Measurements from ENCODE around the gene VCP.

VCP gene

GRCh38 chr9:35106343-35106730, 33.9 kb upstream of the VCP start:
- H3K4me1 ChIP-seq (ENCODE audit: control insufficient read depth, low read length): peaks cover 25% of the 10 kb centered on the region
- H3F3A ChIP-seq (ENCODE audit: control insufficient read depth, insufficient read depth): no peaks in the 10 kb centered on the region; the same call in 1 of the 2 replicates
- peaks cover 15% of the 10 kb centered on the region for H3K36me3 ChIP-seq (ENCODE audit: control insufficient read depth, low read length)
- no peak for TF ChIP-seq EZH2phosphoT487 (IDR thresholded peaks at IDR 0.05; ENCODE audit: borderline replicate concordance, low read length)
- no peak for TF ChIP-seq CTCF (IDR thresholded peaks at IDR 0.05; ENCODE audit: low read depth, low read length, poor library complexity, severe bottlenecking)
- H3K9me3 ChIP-seq (ENCODE audit: control insufficient read depth, insufficient read depth, low read length): no peaks in the 10 kb centered on the region
- no peaks in the 10 kb centered on the region for H4K20me1 ChIP-seq (ENCODE audit: control insufficient read depth, insufficient read depth, low read depth, low read length)
- H3K4me3 ChIP-seq (ENCODE audit: low read length): no peak overlapping the region
- 0 out of 2 replicates have a peak, but pooled peaks cover 3% of the 10 kb centered on the region for H3K27me3 ChIP-seq (ENCODE audit: control insufficient read depth, low read length)
- H3K27ac ChIP-seq (ENCODE audit: low read depth, low read length): no peak overlapping the region
- H3K9me2 ChIP-seq (replicated peaks; ENCODE audit: control insufficient read depth, low read length): no peaks in the 10 kb centered on the region
- peaks cover 16% of the 10 kb centered on the region for H3K79me2 ChIP-seq (ENCODE audit: control insufficient read depth, low read length)
- no peak overlapping the region for H3K4me2 ChIP-seq (ENCODE audit: low read length)

- Histone ChIP-seq H3K9me2 (replicated peaks; ENCODE audit: control insufficient read depth, low read length) (no peaks in the 10 kb centered on the region), H3K4me3 (ENCODE audit: low read length) (no peak overlapping the region), H3K27me3 (ENCODE audit: control insufficient read depth, low read length) (0 out of 2 replicates have a peak, but pooled peaks cover 1% of the 10 kb centered on the region), H3K36me3 (ENCODE audit: control insufficient read depth, low read length) (peaks cover 21% of the 10 kb centered on the region), H3K4me1 (ENCODE audit: control insufficient read depth, low read length) (peaks cover 20% of the 10 kb centered on the region), H3K27ac (ENCODE audit: low read depth, low read length) (no peak overlapping the region), H4K20me1 (ENCODE audit: control insufficient read depth, insufficient read depth, low read depth, low read length) (no peaks in the 10 kb centered on the region), H3K79me2 (ENCODE audit: control insufficient read depth, low read length) (peaks cover 22% of the 10 kb centered on the region), H3F3A (ENCODE audit: control insufficient read depth, insufficient read depth) (no peaks in the 10 kb centered on the region; the same call in 1 of the 2 replicates), H3K9me3 (ENCODE audit: control insufficient read depth, insufficient read depth, low read length) (no peaks in the 10 kb centered on the region), H3K4me2 (ENCODE audit: low read length) (no peak overlapping the region)
- TF ChIP-seq CTCF (IDR thresholded peaks at IDR 0.05; ENCODE audit: low read depth, low read length, poor library complexity, severe bottlenecking): no peak
- no peak for TF ChIP-seq EZH2phosphoT487 (IDR thresholded peaks at IDR 0.05; ENCODE audit: borderline replicate concordance, low read length)
Measured at GRCh38 chr9:35105571-35106342, 33.3 kb upstream of the VCP start.

GRCh38 chr9:35105126-35105525, 32.7 kb upstream of the VCP start:
- Histone ChIP-seq H3K27me3 (ENCODE audit: control insufficient read depth, low read length) (no peaks in the 10 kb centered on the region), H3K9me2 (replicated peaks; ENCODE audit: control insufficient read depth, low read length) (no peaks in the 10 kb centered on the region), H3K4me1 (ENCODE audit: control insufficient read depth, low read length) (peaks cover 18% of the 10 kb centered on the region), H3K4me3 (ENCODE audit: low read length) (no peak overlapping the region), H3K27ac (ENCODE audit: low read depth, low read length) (no peak overlapping the region), H3F3A (ENCODE audit: control insufficient read depth, insufficient read depth) (no peaks in the 10 kb centered on the region; the same call in 1 of the 2 replicates), H3K79me2 (ENCODE audit: control insufficient read depth, low read length) (peaks cover 26% of the 10 kb centered on the region), H3K36me3 (ENCODE audit: control insufficient read depth, low read length) (peaks cover 27% of the 10 kb centered on the region), H3K9me3 (ENCODE audit: control insufficient read depth, insufficient read depth, low read length) (no peaks in the 10 kb centered on the region), H4K20me1 (ENCODE audit: control insufficient read depth, insufficient read depth, low read depth, low read length) (no peaks in the 10 kb centered on the region), H3K4me2 (ENCODE audit: low read length) (no peak overlapping the region)
- no peak for TF ChIP-seq EZH2phosphoT487 (IDR thresholded peaks at IDR 0.05; ENCODE audit: borderline replicate concordance, low read length)
- TF ChIP-seq CTCF (IDR thresholded peaks at IDR 0.05; ENCODE audit: low read depth, low read length, poor library complexity, severe bottlenecking): no peak
